GM23248 (cell line): ENCODE data around the gene PIP5K1C. TPM values are rescaled to one million over a fixed set of nuclear protein-coding genes. Genes with fewer than 3 reads are reported as not detected.

Source experiments
- DNase-seq: peaks from one replicate; pipeline ENCODE4 v3.0.0-alpha.2; 2015
- H2AFZ ChIP-seq: fragments of 200-600 bp; sonication (generic); 2 replicates; pipeline ENCODE4 v1.6.1; 2016; ENCODE audit warnings: antibody characterized with exemption
- H3F3A ChIP-seq: fragments of 200-600 bp; sonication (generic); 2 replicates; pipeline ENCODE4 v1.6.1; 2016; ENCODE audit warnings: mild to moderate bottlenecking, antibody characterized with exemption, mixed run types; ENCODE audit not compliant: insufficient read depth
- H3K27ac ChIP-seq: fragments of 200-600 bp; sonication (generic); 2 replicates; pipeline ENCODE4 v1.5.1; 2016; ENCODE audit warnings: mild to moderate bottlenecking
- H3K27me3 ChIP-seq: fragments of 200-600 bp; sonication (generic); replicated peaks from 2 replicates; pipeline ENCODE4 v1.6.1; 2016; ENCODE audit warnings: mild to moderate bottlenecking; ENCODE audit not compliant: insufficient read depth
- H3K36me3 ChIP-seq: fragments of 200-600 bp; sonication (generic); 2 replicates; pipeline ENCODE4 v1.6.1; 2016; ENCODE audit warnings: low read depth, mild to moderate bottlenecking
- H3K4me1 ChIP-seq: fragments of 200-600 bp; sonication (generic); 2 replicates; pipeline ENCODE4 v1.6.1; 2016; ENCODE audit warnings: mild to moderate bottlenecking; ENCODE audit not compliant: insufficient read depth
- H3K4me2 ChIP-seq: fragments of 200-600 bp; sonication (generic); one replicate; pipeline ENCODE4 v1.6.1; 2016; ENCODE audit warnings: mild to moderate bottlenecking; ENCODE audit not compliant: unreplicated experiment
- H3K4me3 ChIP-seq: fragments of 200-600 bp; sonication (generic); 2 replicates; pipeline ENCODE4 v1.5.1; 2016; ENCODE audit warnings: mild to moderate bottlenecking
- H3K79me2 ChIP-seq: fragments of 200-600 bp; sonication (generic); 2 replicates; pipeline ENCODE4 v1.6.1; 2016; ENCODE audit warnings: mild to moderate bottlenecking; ENCODE audit not compliant: insufficient read depth
- H3K9ac ChIP-seq: fragments of 200-600 bp; sonication (generic); 2 replicates; pipeline ENCODE4 v1.6.1; 2016; ENCODE audit warnings: mild to moderate bottlenecking
- H3K9me2 ChIP-seq: fragments of 200-600 bp; sonication (generic); 2 replicates; pipeline ENCODE4 v1.6.1; 2016; ENCODE audit warnings: mixed run types, mild to moderate bottlenecking, moderate library complexity; ENCODE audit not compliant: insufficient read depth
- H3K9me3 ChIP-seq: fragments of 200-600 bp; sonication (generic); one replicate; pipeline ENCODE4 v1.6.1; 2017; ENCODE audit warnings: low read depth
- H4K20me1 ChIP-seq: fragments of 200-600 bp; sonication (generic); 2 replicates; pipeline ENCODE4 v1.6.0; 2016; ENCODE audit not compliant: insufficient read depth
- EZH2 ChIP-seq: fragments of 200-600 bp; sonication (generic); IDR thresholded peaks from 2 replicates; pipeline ENCODE4 v1.6.1; 2018; ENCODE audit warnings: antibody characterized with exemption, mild to moderate bottlenecking; ENCODE audit not compliant: insufficient read depth, poor library complexity, severe bottlenecking
- EZH2phosphoT487 ChIP-seq: fragments of 200-600 bp; sonication (generic); IDR thresholded peaks from 2 replicates; pipeline ENCODE4 v1.6.1; 2018; ENCODE audit warnings: antibody characterized with exemption, moderate library complexity, mild to moderate bottlenecking, low read depth; ENCODE audit not compliant: insufficient read depth
- WGBS, 2 experiments: methylation state at CpG; one replicate each; pipeline ENCODE4 v1.1.6; 2015 to 2017; ENCODE audit warnings: low lambda C conversion rate in 2 of 2, low coverage in 1 of 2; ENCODE audit errors: missing lambda C conversion rate in 2 of 2; 5-methylcytosine and 5-hydroxymethylcytosine counted together
- in situ Hi-C: fragments of 300-500 bp; cut with MboI; formaldehyde crosslinking; loops from 2 replicates; pipeline ENCODE4 v1.15.0; 2020
- polyA plus RNA-seq: library from polyadenylated mRNA; unstranded; fragments of >200 nt; fragmentation: Nextera tagmentation; extraction: Ambion mirVana; gene quantifications from 2 replicates; pipeline ENCODE4 v1.2.1, GENCODE V29; 2016
- total RNA-seq: library from RNA; depleted of rRNA; stranded (reverse); fragments of >200 nt; shearing (Covaris generic); gene quantifications from 2 replicates; pipeline ENCODE4 v1.2.3, GENCODE V29; 2014

PIP5K1C gene
- total and polyA plus RNA-seq, 2 experiments from 2014 or later = 31.2 to 34.0 TPM

- no peak overlapping the region for H3K27ac ChIP-seq
- no peaks in the 10 kb centered on the region for H3K9me3 ChIP-seq
- H2AFZ ChIP-seq = no peak overlapping the region
- H4K20me1 ChIP-seq = no peaks in the 10 kb centered on the region
- H3K4me2 ChIP-seq = no peak overlapping the region
- in situ Hi-C loops = loop anchor here (25.0 kb wide), 1 partner anchor 309 kb away; no protein-coding TSS in a partner anchor
- 97 to 98% methylated on average over 13 to 15 of the region's 15 CpGs for WGBS, 2 experiments
- no peak overlapping the region for H3K9ac ChIP-seq
- H3K4me3 ChIP-seq = no peak overlapping the region
- no peaks in the 10 kb centered on the region for H3K9me2 ChIP-seq
- TF ChIP-seq EZH2phosphoT487 (no peak), EZH2 (no peak)
- H3K36me3 ChIP-seq = no peaks in the 10 kb centered on the region
- DNase-seq = no peak
- H3K79me2 ChIP-seq = peaks cover 39% of the 10 kb centered on the region
- H3F3A ChIP-seq = no peaks in the 10 kb centered on the region
- H3K27me3 ChIP-seq = no peaks in the 10 kb centered on the region
- peaks cover 8% of the 10 kb centered on the region for H3K4me1 ChIP-seq
These were observed 78.6 kb downstream of the PIP5K1C start for GRCh38 chr19:3621689-3622088.

- H3K4me1 ChIP-seq = peaks cover 8% of the 10 kb centered on the region
- H3F3A ChIP-seq = no peaks in the 10 kb centered on the region
- no peaks in the 10 kb centered on the region for H3K9me2 ChIP-seq
- no peaks in the 10 kb centered on the region for H4K20me1 ChIP-seq
- H3K36me3 ChIP-seq = no peaks in the 10 kb centered on the region
- no peak overlapping the region for H3K4me3 ChIP-seq
- no peak overlapping the region for H3K4me2 ChIP-seq
- H3K27me3 ChIP-seq = no peaks in the 10 kb centered on the region
- in situ Hi-C loops = loop anchor here (25.0 kb wide), 1 partner anchor 309 kb away; no protein-coding TSS in a partner anchor
- H3K9me3 ChIP-seq = no peaks in the 10 kb centered on the region
- H3K9ac ChIP-seq = no peak overlapping the region
- no peak for DNase-seq
- no peak for TF ChIP-seq EZH2phosphoT487
- TF ChIP-seq EZH2 = no peak
- peaks cover 35% of the 10 kb centered on the region for H3K79me2 ChIP-seq
- no peak overlapping the region for H2AFZ ChIP-seq
- WGBS, 2 experiments = 79 to 81% methylated on average over 20 to 24 of the region's 24 CpGs
- no peak overlapping the region for H3K27ac ChIP-seq
These were observed 79.3 kb downstream of the PIP5K1C start for GRCh38 chr19:3620817-3621547.

GRCh38 chr19:3620145-3620816 lies 80.0 kb downstream of the PIP5K1C start:
- 83 to 85% methylated on average over 15 to 19 of the region's 19 CpGs for WGBS, 2 experiments
- H3K9me2 ChIP-seq = no peaks in the 10 kb centered on the region

GRCh38 chr19:3619631-3620012 lies 80.6 kb downstream of the PIP5K1C start:
- Histone ChIP-seq H3K9ac (no peak overlapping the region), H2AFZ (no peak overlapping the region)
- in situ Hi-C loops = loop anchor here (25.0 kb wide), 1 partner anchor 307 kb away; no protein-coding TSS in a partner anchor

More at GRCh38 chr19:3620145-3620816, 80.0 kb downstream of the PIP5K1C start:
- Histone ChIP-seq H3K79me2 (peaks cover 28% of the 10 kb centered on the region), H3K9ac (no peak overlapping the region), H3K4me3 (no peak overlapping the region), H3K27ac (no peak overlapping the region), H3K36me3 (no peaks in the 10 kb centered on the region), H3F3A (no peaks in the 10 kb centered on the region), H3K27me3 (no peaks in the 10 kb centered on the region), H3K9me3 (no peaks in the 10 kb centered on the region), H4K20me1 (no peaks in the 10 kb centered on the region), H3K4me1 (peaks cover 4% of the 10 kb centered on the region), H3K4me2 (no peak overlapping the region), H2AFZ (no peak overlapping the region)
- in situ Hi-C loops = loop anchor here (25.0 kb wide), 1 partner anchor 308 kb away; no protein-coding TSS in a partner anchor
- TF ChIP-seq EZH2phosphoT487 (no peak), EZH2 (no peak)
- peak; percentile 27 for DNase-seq

More at GRCh38 chr19:3619631-3620012, 80.6 kb downstream of the PIP5K1C start:
- Histone ChIP-seq H3K27me3 (no peaks in the 10 kb centered on the region), H3K4me3 (no peak overlapping the region), H3K36me3 (no peaks in the 10 kb centered on the region), H3K4me2 (no peak overlapping the region), H3K27ac (no peak overlapping the region), H4K20me1 (no peaks in the 10 kb centered on the region), H3F3A (no peaks in the 10 kb centered on the region), H3K9me2 (no peaks in the 10 kb centered on the region), H3K4me1 (no peaks in the 10 kb centered on the region), H3K9me3 (no peaks in the 10 kb centered on the region), H3K79me2 (peaks cover 22% of the 10 kb centered on the region)
- TF ChIP-seq EZH2phosphoT487 (no peak), EZH2 (no peak)
- DNase-seq = no peak
- WGBS, 2 experiments = 85 to 86% methylated on average over 16 to 17 of the region's 17 CpGs
